Adrenal gland (tissue), 5 donors: ENCODE data around the gene EPC1.

ENCODE experiments used
- CTCF ChIP-seq, 6 experiments: fragments of 450-650 bp in 4 of 6; fragments of 200-600 bp in 2 of 6; sonication (generic) in 1 of 6; IDR thresholded peaks; 1 replicate in 5 of 6; 2 replicates in 1 of 6; pipeline versions ENCODE4 v1.5.1 to v1.8.0; 2016 to 2021; ENCODE audit warnings: antibody characterized with exemption in 6 of 6, mild to moderate bottlenecking in 2 of 6, moderate library complexity in 1 of 6
- POLR2A ChIP-seq, 2 donors: fragments of 450-650 bp; IDR thresholded peaks; one replicate each; pipeline ENCODE4 v1.6.1; 2017; ENCODE audit warnings: antibody characterized with exemption in 2 of 2, mild to moderate bottlenecking in 2 of 2, moderate library complexity in 1 of 2
- donor health status: DM: no; HTN: no; CAD: no.

DNA sequence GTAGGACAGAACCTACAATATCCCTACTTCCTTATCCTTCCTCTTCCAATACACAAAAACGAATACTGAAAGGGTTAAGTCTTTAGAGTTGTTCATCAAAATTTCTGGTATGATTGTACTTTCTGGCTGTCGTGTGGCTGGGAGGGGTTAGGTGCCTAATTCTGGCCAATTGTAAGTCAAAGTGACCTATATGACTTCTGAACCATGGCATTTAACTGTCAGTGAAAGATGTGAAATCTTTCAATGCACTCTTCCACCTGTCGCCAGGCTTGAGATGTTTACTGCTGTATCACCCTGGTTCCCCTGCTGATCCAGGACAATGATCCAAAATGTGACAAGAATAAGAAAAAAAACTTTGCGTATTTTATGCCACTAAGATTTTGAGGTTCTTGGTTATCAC lies 20.8 kb downstream of the EPC1 start:
- no peak for TF ChIP-seq POLR2A (IDR thresholded peaks at IDR 0.05)
- no peak for TF ChIP-seq CTCF (IDR thresholded peaks at IDR 0.05)
